Astrocyte (in vitro differentiated cells and primary cell): Measurements from ENCODE around the gene OR2J3. TPM values are rescaled to one million over a fixed set of nuclear protein-coding genes. Genes with fewer than 3 reads are reported as not detected.
"Not testable (repeated sequence)": the region's sequence is repeated elsewhere in the genome, so short reads cannot be mapped to it uniquely, and the experiment has no call there.

Source experiments
- DNase-seq: peaks from one replicate; pipeline ENCODE4 v3.0.0-alpha.2; 2010; ENCODE audit warnings: low read depth
- FAIRE-seq: peaks from 2 replicates; lab custom pipeline; 2011; peaks lifted over from hg19 to GRCh38; lab: Jason Lieb, UNC
- H2AFZ ChIP-seq: 2 replicates; pipeline ENCODE4 v1.6.0; 2012; ENCODE audit warnings: low read depth, low read length, inconsistent platforms
- H3K27ac ChIP-seq: 2 replicates; pipeline ENCODE4 v1.5.1; 2011; ENCODE audit warnings: low read depth, low read length, inconsistent platforms
- H3K27me3 ChIP-seq: 2 replicates; pipeline ENCODE4 v1.6.0; 2011; ENCODE audit warnings: low read length, inconsistent platforms; ENCODE audit not compliant: insufficient read depth
- H3K36me3 ChIP-seq: 2 replicates; pipeline ENCODE4 v1.5.1; 2011; ENCODE audit warnings: low read length, inconsistent platforms; ENCODE audit not compliant: insufficient read depth
- H3K4me1 ChIP-seq: 2 replicates; pipeline ENCODE4 v1.5.1; 2011; ENCODE audit warnings: low read length, inconsistent platforms; ENCODE audit not compliant: insufficient read depth
- H3K4me2 ChIP-seq: 2 replicates; pipeline ENCODE4 v1.6.0; 2012; ENCODE audit warnings: low read length, inconsistent platforms
- H3K4me3 ChIP-seq: 2 replicates; pipeline ENCODE4 v1.5.1; 2011; ENCODE audit warnings: low read depth, mild to moderate bottlenecking, low read length, inconsistent platforms; ENCODE audit not compliant: insufficient read depth
- H3K79me2 ChIP-seq: 2 replicates; pipeline ENCODE4 v1.6.0; 2012; ENCODE audit warnings: mild to moderate bottlenecking, low read length, inconsistent platforms; ENCODE audit not compliant: insufficient read depth
- H3K9ac ChIP-seq: 2 replicates; pipeline ENCODE4 v1.6.0; 2012; ENCODE audit warnings: mild to moderate bottlenecking, low read length, inconsistent platforms
- H3K9me3 ChIP-seq: 2 replicates; pipeline ENCODE4 v1.5.1; 2012; ENCODE audit warnings: low read depth, mild to moderate bottlenecking, low read length, inconsistent platforms; ENCODE audit not compliant: insufficient read depth
- H4K20me1 ChIP-seq: 2 replicates; pipeline ENCODE4 v1.6.0; 2012; ENCODE audit warnings: low read length, inconsistent platforms; ENCODE audit not compliant: insufficient read depth
- H3K27ac Mint-ChIP-seq: one replicate; pipeline ENCODE4 v1.8.0; 2021; ENCODE audit warnings: mild to moderate bottlenecking, mixed read lengths; ENCODE audit not compliant: unreplicated experiment
- H3K27me3 Mint-ChIP-seq: one replicate; pipeline ENCODE4 v1.8.0; 2021; ENCODE audit warnings: low read depth, mixed read lengths; ENCODE audit not compliant: unreplicated experiment
- H3K36me3 Mint-ChIP-seq: one replicate; pipeline ENCODE4 v1.8.0; 2021; ENCODE audit warnings: low read depth, mixed read lengths; ENCODE audit not compliant: unreplicated experiment
- H3K4me1 Mint-ChIP-seq: one replicate; pipeline ENCODE4 v1.8.0; 2021; ENCODE audit warnings: low read depth, mixed read lengths; ENCODE audit not compliant: unreplicated experiment
- H3K4me3 Mint-ChIP-seq: one replicate; pipeline ENCODE4 v1.8.0; 2021; ENCODE audit warnings: mild to moderate bottlenecking, moderate library complexity, mixed read lengths; ENCODE audit not compliant: unreplicated experiment
- H3K9me3 Mint-ChIP-seq: one replicate; pipeline ENCODE4 v1.8.0; 2021; ENCODE audit warnings: mild to moderate bottlenecking, mixed read lengths; ENCODE audit not compliant: unreplicated experiment
- EZH2 ChIP-seq: IDR thresholded peaks from 2 replicates; pipeline ENCODE4 v1.6.1; 2012; ENCODE audit warnings: mild to moderate bottlenecking, low read length, inconsistent platforms; ENCODE audit not compliant: insufficient read depth
- total RNA-seq: library from RNA; stranded (reverse); gene quantifications from 2 replicates; pipeline ENCODE4 v1.2.1, GENCODE V29; 2021
- TF ChIP-seq, protein P1 (sequence below): IDR thresholded peaks from 2 replicates; pipeline ENCODE4 v1.5.1; 2011; ENCODE audit warnings: low read depth, mild to moderate bottlenecking, inconsistent platforms, low read length, moderate library complexity; ENCODE audit not compliant: insufficient read depth

Gene OR2J3
- total RNA-seq, 1 donor from 2014 or later = not detected

DNA sequence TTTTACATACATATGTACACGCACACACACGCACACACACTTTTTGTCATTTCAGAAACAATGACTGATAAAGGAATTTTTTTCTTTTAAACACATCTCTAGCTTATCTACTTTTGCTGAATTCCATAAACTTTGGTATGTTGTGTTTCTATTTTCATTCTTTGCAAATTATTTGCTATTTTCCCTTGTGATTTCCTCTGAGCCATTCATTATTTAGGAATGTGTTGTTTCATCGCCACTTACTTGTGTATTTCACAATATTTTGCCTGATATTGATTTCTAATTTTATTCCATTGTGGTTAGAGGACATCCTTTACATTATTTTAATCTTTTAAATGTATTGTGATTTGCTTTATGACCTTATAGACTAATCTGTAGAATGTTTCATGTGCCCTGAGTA, 39.2 kb downstream of the OR2J3 start:
- Mint-ChIP-seq H3K4me1 (no peaks in the 10 kb centered on the region), H3K27ac (peak overlapping the region; percentile 47), H3K9me3 (peaks cover 13% of the 10 kb centered on the region), H3K36me3 (peaks cover 4% of the 10 kb centered on the region), H3K4me3 (no peak overlapping the region), H3K27me3 (no peaks in the 10 kb centered on the region)
- Histone ChIP-seq H2AFZ (no peak overlapping the region), H3K4me3 (no peak overlapping the region), H3K9ac (no peak overlapping the region), H3K27ac (no peak overlapping the region), H3K79me2 (no peaks in the 10 kb centered on the region), H3K4me1 (no peaks in the 10 kb centered on the region), H3K9me3 (peaks cover 5% of the 10 kb centered on the region), H3K4me2 (no peak overlapping the region), H3K36me3 (no peaks in the 10 kb centered on the region), H4K20me1 (no peaks in the 10 kb centered on the region), H3K27me3 (no peaks in the 10 kb centered on the region)
- TF ChIP-seq, protein P1, sequence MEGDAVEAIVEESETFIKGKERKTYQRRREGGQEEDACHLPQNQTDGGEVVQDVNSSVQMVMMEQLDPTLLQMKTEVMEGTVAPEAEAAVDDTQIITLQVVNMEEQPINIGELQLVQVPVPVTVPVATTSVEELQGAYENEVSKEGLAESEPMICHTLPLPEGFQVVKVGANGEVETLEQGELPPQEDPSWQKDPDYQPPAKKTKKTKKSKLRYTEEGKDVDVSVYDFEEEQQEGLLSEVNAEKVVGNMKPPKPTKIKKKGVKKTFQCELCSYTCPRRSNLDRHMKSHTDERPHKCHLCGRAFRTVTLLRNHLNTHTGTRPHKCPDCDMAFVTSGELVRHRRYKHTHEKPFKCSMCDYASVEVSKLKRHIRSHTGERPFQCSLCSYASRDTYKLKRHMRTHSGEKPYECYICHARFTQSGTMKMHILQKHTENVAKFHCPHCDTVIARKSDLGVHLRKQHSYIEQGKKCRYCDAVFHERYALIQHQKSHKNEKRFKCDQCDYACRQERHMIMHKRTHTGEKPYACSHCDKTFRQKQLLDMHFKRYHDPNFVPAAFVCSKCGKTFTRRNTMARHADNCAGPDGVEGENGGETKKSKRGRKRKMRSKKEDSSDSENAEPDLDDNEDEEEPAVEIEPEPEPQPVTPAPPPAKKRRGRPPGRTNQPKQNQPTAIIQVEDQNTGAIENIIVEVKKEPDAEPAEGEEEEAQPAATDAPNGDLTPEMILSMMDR = no peak
- DNase-seq (no peak), FAIRE-seq (no peak)

DNA sequence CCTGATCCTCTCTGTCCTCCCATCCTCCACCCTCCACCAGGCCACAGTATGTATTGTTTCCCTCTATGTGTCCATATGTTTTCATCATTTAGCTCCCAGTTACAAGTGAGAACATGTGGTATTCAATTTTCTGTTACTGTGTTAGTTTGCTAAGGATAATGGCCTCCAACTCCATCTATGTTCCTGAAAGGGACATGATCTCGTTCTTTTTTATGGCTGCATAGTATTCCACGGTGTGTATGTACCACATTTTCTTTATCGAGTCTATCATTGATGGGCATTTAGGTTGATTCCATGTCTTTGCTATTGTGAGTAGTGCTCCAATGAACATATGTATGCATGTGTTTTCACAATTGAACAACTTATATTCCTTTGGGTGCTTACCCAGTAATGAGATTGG, 41.6 kb downstream of the OR2J3 start:
- H3K36me3 ChIP-seq, H3K4me1 Mint-ChIP-seq, FAIRE-seq, H3K9ac ChIP-seq, H4K20me1 ChIP-seq, H3K36me3 Mint-ChIP-seq, H3K27ac Mint-ChIP-seq, H3K27ac ChIP-seq, DNase-seq, H3K79me2 ChIP-seq, H3K9me3 Mint-ChIP-seq, H3K9me3 ChIP-seq, H3K4me2 ChIP-seq, H3K27me3 ChIP-seq, H3K4me1 ChIP-seq, H2AFZ ChIP-seq, H3K4me3 ChIP-seq, H3K4me3 Mint-ChIP-seq, H3K27me3 Mint-ChIP-seq: not testable (repeated sequence)

DNA sequence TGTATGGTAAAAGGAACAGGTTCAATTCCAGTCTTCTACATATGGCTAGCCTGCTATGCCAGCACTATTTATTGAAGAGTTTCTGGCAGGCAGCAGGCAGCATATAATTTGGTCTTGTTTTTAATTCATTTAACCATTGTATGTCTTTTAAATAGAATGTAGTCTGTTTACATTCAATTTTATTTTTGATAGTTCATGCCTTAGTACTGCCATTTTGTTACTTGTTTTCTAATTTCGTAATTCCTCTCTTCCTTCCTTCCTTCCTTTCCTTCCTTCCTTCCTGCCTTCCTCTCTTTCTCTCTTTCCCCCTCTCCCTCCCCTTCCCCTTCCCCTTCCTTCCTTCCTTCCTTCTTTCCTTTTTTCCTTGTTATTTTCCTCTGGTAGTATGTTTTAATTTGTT, 45.2 kb downstream of the OR2J3 start:
- H3K27ac Mint-ChIP-seq = no peak overlapping the region
- FAIRE-seq (no peak), DNase-seq (no peak)
- no peak overlapping the region for H3K4me2 ChIP-seq
- H3K4me1 Mint-ChIP-seq = peaks cover 2% of the 10 kb centered on the region
- no peak overlapping the region for H3K9ac ChIP-seq
- no peak overlapping the region for H3K4me3 Mint-ChIP-seq
- no peaks in the 10 kb centered on the region for H3K4me1 ChIP-seq
- H3K9me3 ChIP-seq = peaks cover 5% of the 10 kb centered on the region
- no peak overlapping the region for H2AFZ ChIP-seq
- no peaks in the 10 kb centered on the region for H3K36me3 Mint-ChIP-seq
- H3K36me3 ChIP-seq = no peaks in the 10 kb centered on the region
- no peaks in the 10 kb centered on the region for H4K20me1 ChIP-seq
- peaks cover 5% of the 10 kb centered on the region for H3K9me3 Mint-ChIP-seq
- no peak overlapping the region for H3K4me3 ChIP-seq
- TF ChIP-seq EZH2 = no peak
- TF ChIP-seq, protein P1 = no peak
- H3K27me3 ChIP-seq = no peaks in the 10 kb centered on the region
- no peaks in the 10 kb centered on the region for H3K79me2 ChIP-seq
- peaks cover 4% of the 10 kb centered on the region for H3K27me3 Mint-ChIP-seq
- no peak overlapping the region for H3K27ac ChIP-seq

DNA sequence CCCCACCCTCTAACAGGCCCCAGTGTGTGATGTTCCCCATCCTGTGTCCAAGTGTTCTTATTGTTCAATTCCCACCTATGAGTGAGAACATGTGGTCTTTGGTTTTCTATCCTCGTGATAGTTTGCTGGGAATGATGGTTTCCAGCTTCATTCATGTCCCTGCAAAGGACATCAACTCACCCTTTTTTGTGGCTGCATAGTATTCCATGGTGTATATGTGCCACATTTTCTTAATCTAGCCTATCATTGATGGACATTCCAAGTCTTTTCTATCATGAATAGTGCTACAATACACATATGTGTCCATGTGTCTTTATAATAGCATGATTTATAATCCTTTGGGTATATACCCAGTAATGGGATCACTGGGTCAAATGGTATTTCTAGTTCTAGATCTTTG, 47.3 kb downstream of the OR2J3 start:
- H3K36me3 Mint-ChIP-seq, H3K9me3 ChIP-seq, H3K4me3 ChIP-seq, H4K20me1 ChIP-seq, H3K36me3 ChIP-seq, FAIRE-seq, H2AFZ ChIP-seq, H3K4me2 ChIP-seq, DNase-seq, H3K27ac ChIP-seq, H3K4me1 Mint-ChIP-seq, H3K79me2 ChIP-seq, H3K27ac Mint-ChIP-seq, H3K4me1 ChIP-seq, H3K9ac ChIP-seq, H3K27me3 Mint-ChIP-seq, H3K27me3 ChIP-seq, H3K4me3 Mint-ChIP-seq, H3K9me3 Mint-ChIP-seq: not testable (repeated sequence)

DNA sequence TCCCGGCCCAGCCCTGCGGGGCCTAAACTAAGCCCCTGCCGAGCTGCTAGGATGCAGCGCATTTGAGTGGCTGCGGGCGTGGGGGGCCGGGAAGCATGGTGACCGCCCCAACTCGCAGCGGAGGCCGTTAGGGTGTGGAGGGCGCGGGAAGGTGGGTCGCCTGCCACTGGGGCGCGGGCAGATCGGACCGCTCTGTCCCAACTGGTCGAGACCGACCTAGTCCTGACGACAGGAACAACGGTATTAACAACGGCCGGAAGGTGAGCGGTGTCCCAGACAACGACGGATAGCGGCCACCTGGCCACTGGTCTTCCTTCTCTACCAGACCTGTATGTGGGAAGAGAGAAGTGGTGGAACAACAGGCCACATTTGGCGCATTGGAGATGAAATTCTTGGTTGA, 52.1 kb downstream of the OR2J3 start:
- not testable (repeated sequence) for H3K4me1 Mint-ChIP-seq, H3K9ac ChIP-seq, H3K9me3 Mint-ChIP-seq

More for the DNA sequence above, 52.1 kb downstream of the OR2J3 start:
- not testable (repeated sequence) for H3K9me3 ChIP-seq, H3K27me3 ChIP-seq, H3K4me2 ChIP-seq, DNase-seq, H3K4me3 ChIP-seq, H3K36me3 ChIP-seq, H3K27ac ChIP-seq, H2AFZ ChIP-seq, H3K27ac Mint-ChIP-seq, H4K20me1 ChIP-seq, H3K4me1 ChIP-seq, H3K4me3 Mint-ChIP-seq, FAIRE-seq, H3K36me3 Mint-ChIP-seq, H3K27me3 Mint-ChIP-seq, H3K79me2 ChIP-seq
